Jurkat, Clone E6-1 (cell line): ENCODE results near the gene NOTCH3.
A peak's percentile ranks its signal among the peaks of the same experiment; 100 is the strongest.

ENCODE experiments used
- DNase-seq: peaks from one replicate; pipeline ENCODE4 v3.0.0-alpha.2; 2011; ENCODE audit warnings: low read depth, low spot score
- H3K4me3 ChIP-seq: 2 replicates; pipeline ENCODE4 v1.5.1; 2011; ENCODE audit warnings: mild to moderate bottlenecking, low read length, control low read depth, moderate library complexity

NOTCH3 gene

GRCh38 chr19:15237759-15238638 is 37.2 kb upstream of the NOTCH3 start:
- DNase-seq: no peak
- H3K4me3 ChIP-seq: no peak overlapping the region

- no peak overlapping the region for H3K4me3 ChIP-seq
- no peak for DNase-seq
Measured at GRCh38 chr19:15236886-15237285, 36.1 kb upstream of the NOTCH3 start.

- no peak for DNase-seq
- no peak overlapping the region for H3K4me3 ChIP-seq
Measured at GRCh38 chr19:15235781-15236180, 35.0 kb upstream of the NOTCH3 start.

DNA sequence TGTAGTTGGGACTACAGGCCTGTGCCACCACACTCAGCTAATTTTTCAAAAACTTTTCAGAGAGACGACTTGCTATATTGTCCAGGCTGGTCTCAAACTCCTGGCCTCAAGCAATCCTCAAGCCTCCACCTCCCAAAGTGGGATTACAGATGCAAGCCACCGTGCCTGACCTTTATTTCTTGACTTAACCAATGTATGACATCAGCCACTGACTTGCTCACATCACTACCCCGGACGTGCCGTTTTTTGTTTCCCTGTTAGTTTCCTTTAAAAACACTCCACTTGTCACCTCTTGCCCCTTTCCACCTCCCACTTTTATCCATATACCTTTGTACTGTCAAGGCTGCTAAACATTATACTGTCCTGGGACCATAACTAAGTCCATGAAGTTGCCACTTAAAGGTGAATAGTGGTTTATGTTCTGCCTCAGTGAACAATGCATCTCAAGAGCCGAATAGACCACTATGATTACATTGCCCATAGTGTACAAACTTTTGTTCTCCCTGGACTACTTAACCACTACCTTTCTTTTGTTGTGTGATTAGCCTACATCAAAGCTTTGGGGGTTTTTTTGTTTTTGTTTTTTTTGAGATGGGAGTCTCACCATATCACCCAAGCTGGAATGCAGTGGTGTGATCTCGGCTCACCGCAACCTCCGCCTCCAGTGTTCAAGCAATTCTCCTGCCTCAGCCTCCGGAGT is 33.8 kb upstream of the NOTCH3 start:
- no peak for DNase-seq
- no peak overlapping the region for H3K4me3 ChIP-seq

GRCh38 chr19:15231271-15231670 is 30.5 kb upstream of the NOTCH3 start:
- no peak overlapping the region for H3K4me3 ChIP-seq
- DNase-seq: no peak

- DNase-seq: no peak
- H3K4me3 ChIP-seq: no peak overlapping the region
Measured at GRCh38 chr19:15227261-15227660, 26.5 kb upstream of the NOTCH3 start.

- H3K4me3 ChIP-seq: no peak overlapping the region
- no peak for DNase-seq
Measured at GRCh38 chr19:15225760-15226159, 25.0 kb upstream of the NOTCH3 start.

DNA sequence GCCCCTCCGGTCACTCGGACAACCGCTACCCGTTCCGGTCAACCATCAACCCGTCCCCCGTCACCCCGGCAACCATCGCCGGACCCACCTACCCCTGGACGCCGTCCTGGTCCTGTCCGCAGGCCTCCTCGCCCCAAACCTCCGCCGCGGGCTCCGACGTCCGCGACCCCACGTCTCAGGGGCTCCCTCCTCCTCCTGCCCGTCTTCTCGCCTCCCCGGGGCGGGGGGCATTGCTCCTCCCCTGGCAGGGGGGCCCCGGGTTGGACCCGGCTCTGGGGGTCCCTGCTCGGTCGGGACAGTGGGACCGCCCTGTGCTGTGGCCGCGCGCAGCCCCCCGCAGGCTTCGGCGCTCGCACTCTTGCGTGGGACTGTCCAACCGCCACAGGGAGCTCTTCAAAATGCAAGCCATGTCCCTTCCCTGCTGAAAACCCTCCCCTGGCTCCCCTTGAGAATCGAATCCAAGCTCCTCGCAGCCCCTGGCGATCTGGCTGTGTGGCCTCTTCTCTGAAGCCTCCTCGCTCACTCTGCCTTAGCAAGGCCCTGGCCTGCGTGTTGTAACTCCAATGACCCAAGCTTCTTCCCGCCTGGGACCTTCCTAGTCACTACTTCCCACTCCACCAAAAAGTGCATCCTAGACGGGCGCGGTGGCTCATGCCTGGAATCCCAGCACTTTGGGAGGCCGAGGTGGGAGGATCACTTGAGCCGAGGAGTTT is 23.0 kb upstream of the NOTCH3 start:
- peak overlapping the region; percentile 60 for H3K4me3 ChIP-seq
- no peak for DNase-seq

DNA sequence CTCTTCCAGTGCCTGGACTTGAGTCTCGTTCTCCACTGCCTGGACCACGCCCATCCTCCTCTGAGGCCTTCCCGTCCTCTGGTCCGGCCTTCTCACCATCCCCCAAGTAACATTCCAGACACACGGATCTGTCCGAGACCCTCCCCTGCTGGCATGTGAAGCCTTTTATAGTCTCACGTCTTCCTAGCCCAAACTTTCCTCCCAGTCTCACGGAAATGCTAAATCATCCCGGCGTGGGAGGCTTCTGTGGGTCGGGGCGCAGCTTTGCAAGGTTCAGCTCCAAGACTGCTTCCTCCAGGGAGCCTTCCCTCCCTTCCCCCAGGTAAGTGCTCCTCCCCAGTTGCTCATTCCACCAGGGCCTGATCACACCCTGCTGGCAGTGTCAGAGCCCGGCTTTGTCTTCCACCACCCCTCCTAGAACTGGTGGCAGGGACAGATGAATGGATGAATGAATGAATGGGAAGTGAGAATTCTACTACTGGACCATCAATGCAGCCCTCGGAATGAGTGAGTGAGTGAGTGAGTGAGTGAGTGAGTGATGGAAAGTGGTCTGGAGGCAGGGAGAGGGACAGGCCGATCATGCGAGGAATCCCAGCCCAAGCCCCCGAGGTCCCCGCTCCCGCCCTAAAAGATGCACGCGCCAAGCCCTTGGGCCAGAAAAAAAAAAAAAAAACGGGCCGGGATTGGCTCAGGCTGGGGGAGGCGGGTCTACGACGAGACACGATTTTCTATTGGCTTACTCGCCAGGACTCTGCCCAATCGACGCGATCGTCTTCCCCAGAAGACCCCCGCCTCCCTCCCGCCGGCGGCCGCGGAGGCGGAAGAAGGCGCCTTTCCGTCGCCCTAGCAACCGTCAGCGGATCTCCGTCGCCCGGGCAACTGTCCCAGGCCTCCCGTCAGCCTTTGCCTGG is 22.2 kb upstream of the NOTCH3 start:
- peak; percentile 93 for DNase-seq
- peak overlapping the region; percentile 60 for H3K4me3 ChIP-seq

- no peak for DNase-seq
Measured at GRCh38 chr19:15220833-15221232, 20.0 kb upstream of the NOTCH3 start.

DNA sequence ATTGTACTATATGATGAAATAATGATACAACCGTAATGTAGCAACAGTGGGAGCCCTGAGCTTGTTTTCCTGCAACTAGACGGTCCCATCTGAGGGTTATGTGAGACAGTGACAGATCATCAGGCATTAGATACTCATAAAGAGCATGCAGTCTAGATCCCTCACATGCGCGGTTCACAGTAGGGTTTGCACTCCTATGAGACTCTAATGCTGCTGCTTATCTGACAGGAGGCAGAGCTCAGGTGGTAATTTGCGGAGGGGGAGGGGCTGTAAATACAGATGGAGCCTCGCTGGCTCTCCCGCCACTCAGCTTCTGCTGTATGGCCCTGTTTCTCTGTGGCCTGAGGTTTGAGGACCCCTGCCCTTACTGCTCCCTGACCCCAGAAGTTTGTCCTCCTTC is 17.7 kb upstream of the NOTCH3 start:
- no peak for DNase-seq
- no peak overlapping the region for H3K4me3 ChIP-seq

More at GRCh38 chr19:15220833-15221232, 20.0 kb upstream of the NOTCH3 start:
- H3K4me3 ChIP-seq: no peak overlapping the region

DNA sequence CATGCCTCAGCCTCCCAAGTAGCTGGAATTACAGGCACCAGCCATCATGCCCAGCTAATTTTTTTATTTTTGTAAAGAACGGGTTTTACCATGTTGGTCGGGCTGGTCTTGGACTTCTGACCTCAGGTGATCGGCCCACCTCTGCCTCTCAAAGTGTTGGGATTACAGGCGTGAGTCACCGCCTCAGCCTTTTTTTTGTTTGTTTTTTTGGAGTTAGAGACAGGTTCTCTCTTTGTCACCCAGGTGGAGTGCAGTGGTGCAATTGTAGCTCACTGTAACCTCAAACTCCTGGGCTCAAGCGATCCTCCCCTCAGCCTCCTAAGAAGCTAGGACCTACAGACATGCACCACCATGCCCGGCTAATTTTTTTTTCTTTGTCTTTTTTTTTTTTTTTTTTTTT is 15.6 kb upstream of the NOTCH3 start:
- DNase-seq: no peak
- no peak overlapping the region for H3K4me3 ChIP-seq

- no peak overlapping the region for H3K4me3 ChIP-seq
- DNase-seq: no peak
Measured at GRCh38 chr19:15213715-15214381, 13.1 kb upstream of the NOTCH3 start.

GRCh38 chr19:15212711-15213110 is 11.9 kb upstream of the NOTCH3 start:
- DNase-seq: no peak
- no peak overlapping the region for H3K4me3 ChIP-seq

- H3K4me3 ChIP-seq: no peak overlapping the region
- no peak for DNase-seq
Measured at GRCh38 chr19:15210323-15210781, 9.6 kb upstream of the NOTCH3 start.

GRCh38 chr19:15201374-15202023 is 704 bp upstream of the NOTCH3 start:
- DNase-seq: no peak
- H3K4me3 ChIP-seq: no peak overlapping the region; the same call in 1 of the 2 replicates

DNA sequence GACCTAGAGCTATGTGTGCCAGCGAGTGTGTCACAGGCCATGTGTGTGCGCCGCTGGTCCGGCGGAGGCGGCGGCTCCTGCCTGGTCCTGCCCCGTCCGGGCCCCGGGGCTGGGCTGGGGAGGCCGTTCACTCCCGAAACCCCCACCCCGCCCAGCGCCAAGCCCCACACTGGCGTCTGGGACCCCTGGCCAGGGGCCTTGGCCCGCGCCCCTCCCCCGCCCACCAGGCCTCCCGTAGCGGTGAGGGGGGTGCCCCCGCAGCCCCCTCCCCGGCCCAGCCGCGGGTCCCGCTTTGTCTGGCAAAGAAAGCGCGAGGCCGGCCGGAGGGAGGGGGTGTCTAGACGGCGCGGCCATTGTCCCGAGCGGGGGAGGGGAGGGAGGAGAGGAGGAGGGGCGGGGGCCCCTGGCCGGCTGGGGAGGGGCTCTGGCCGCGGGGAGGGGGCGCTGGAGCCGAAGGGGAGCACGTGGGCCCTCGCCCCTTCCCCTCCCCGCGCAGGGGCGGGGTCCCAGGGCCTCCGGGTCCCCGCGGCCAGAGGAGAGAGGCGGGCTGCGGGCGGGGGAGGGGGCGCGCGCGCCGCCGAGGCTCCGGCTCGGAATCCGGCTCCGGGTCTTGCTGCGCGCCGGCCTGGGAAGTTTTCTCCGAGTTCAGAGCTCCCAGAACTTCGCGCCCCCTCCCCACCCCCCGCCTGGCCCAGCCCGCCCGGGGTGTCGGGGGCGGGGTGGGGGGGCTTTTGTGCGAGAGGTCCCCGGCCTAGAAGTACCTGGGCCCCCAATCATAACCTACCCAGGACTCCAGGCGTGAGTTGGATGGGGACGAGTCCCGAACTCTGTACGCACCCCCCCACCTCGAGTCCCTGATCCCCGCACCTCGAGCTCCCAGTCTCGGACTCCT is 888 bp downstream of the NOTCH3 start:
- DNase-seq: no peak

More for the DNA sequence above, 888 bp downstream of the NOTCH3 start:
- H3K4me3 ChIP-seq: peak overlapping the region; percentile 75
